Stimulated activated CD8-positive, alpha-beta memory T cell treated with anti-CD3 and anti-CD28 coated beads, Interleukin-12 subunit alpha, Interleukin-12 subunit beta, amount 100 ng/mL, for 1 hour (primary cell): ENCODE results near the gene MYL7.
"Not testable (repeated sequence)": the region's sequence is repeated elsewhere in the genome, so short reads cannot be mapped to it uniquely, and the experiment has no call there.

ENCODE experiments used
- DNase-seq: peaks from one replicate; pipeline ENCODE4 v3.0.0-alpha.2; 2020; ENCODE audit warnings: low read depth

Gene MYL7, protein sequence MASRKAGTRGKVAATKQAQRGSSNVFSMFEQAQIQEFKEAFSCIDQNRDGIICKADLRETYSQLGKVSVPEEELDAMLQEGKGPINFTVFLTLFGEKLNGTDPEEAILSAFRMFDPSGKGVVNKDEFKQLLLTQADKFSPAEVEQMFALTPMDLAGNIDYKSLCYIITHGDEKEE

DNA sequence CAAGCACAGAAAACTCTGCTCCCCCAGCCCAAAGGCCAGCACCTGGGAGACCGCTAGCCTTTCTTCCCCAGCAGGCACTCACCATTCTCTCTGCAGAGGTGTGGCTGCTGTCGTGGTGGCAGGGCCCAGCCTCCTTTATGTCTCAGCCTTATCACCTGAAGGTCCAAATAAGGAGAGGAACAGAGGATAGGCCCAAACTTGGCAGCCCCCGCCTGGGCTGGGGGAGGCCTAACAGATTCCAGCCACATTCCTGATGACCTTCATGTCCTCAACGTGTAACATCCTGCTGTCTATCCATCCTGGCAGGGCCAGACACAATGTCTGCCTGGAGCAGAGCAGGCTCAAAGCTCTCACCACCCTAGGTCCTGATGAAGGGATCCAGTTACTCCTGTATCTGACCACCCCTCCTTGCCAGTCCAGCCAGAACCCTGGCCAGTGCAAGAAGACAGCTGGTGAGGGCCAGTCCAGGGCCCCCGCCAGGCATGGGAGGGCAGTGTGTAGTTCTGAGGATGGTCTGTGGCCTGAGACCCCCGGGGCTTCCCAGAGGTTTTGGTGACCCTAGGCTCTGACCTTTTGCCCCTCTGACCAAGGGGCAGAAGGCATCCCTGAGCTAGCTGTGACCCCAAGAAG, at the start of gene MYL7:
Gene MYL7 (minus strand): TSS at position 112 of the 630 bp plus-strand sequence. CDS start 27 bp downstream, at position 85.
- DNase-seq: no peak

DNA sequence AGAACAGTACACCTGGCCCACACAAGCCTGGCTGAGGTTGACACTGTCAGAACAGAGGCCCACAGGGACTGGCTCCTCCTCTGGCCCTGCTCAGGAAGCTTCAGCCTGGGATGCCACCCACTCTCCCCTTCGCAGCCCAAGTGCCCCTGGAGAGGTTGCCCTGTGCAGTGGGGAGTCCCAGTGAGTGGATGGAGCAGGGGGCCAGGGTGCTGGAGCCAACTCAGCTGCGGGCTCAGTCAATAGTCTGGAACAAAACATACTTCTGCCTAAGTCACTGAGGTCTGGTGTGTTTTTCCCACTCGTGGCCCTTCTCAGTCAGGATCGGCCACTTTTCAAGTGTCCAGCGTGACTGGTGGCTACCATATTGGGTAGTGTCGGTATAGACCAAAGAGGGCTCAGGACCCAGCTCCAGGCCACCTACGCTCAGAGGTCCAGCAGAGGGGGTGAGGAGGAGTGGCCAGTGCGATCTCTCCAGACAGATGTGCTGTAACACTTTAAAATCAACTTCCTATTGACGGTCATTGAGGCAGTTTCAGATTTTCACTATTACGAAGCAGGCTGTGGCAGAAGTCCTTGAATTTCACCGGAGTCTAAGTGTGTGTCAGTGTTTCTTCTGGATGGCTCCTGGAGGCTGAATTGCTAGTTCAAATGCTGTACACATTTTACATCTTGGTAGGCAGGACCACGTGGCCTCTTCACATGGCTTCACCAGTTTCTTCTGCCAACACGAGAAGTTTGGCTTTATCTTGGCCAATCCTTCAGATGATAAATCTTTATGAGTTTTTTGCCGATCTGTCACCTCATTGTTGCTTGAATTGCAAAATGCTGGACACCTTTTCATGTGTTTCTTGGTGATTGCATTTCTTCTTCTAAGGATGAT, 49.1 kb upstream of the MYL7 start:
- DNase-seq: no peak

DNA sequence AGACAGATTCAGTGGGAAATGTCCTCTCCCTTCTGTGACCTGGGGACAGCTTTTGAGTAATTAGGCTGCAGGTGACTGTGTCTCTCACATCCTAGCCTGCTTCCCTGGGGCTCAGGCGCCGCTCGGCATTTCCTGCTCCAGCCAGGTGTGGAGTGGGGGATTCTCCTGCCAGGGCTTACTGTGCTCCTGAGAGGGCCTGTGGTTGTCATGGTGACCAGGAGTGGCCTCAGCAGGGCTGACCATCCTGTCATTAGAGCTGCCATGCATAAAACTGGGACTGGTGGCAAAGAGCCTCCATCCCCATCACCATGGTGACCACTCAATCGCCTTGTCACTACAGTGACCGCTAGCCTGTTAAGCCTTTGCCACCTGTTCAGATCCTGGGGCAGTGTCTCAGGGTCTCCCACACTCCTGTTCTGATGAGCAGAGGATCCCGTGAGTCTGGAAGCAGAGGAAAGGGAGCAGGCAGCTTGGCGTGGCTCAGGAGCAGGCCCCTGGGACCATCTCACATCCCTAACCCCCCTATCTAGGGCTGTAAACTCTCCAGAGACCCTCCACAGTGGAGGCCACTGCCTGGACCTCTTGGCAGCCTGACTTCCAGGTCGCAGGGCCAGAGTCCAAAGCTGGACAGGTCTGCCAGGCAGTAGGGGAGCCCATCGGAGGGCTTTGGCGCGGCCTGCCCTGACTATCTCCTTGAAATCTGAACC, 48.3 kb upstream of the MYL7 start, which contains the start of gene GCK:
Gene GCK (minus strand): TSS at position 154 of the 707 bp plus-strand sequence. CDS start 486 bp downstream, outside the sequence.
- no peak for DNase-seq

DNA sequence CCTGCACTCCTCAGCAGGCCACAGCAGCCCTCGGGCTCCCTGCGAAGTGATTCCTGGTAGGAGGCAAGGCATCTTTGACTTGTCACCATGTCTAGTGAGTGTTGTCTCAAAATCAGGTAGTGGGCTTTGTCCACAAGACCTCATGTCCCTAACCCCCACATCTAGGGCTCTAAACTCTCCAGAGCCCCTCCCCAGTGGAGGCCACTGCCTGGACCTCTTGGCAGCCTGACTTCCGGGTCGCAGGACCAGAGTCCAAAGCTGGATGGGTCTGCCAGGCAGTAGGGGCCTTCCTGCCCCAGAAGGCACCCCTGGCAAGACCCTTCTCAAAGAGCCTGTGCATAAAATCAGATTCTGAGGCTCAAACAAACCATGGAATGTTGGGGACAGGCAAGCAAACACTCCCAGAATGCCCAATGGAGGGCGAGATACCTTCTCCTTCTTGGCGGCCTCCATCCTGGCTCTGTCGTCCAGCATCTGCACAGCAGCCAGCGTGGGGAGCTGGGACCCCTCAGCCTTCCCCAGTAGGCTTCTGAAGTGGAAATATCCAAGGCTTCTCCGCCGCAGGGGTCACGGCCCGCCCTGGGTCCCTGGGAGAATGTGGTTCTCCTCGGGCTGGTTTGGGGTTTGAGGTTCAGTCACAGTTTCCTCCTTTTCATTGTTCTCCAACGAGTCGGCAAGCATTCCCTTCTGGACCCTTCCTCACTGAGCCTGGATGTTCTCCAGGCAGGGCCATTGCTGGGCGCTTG, 47.5 kb upstream of the MYL7 start:
- no peak for DNase-seq

DNA sequence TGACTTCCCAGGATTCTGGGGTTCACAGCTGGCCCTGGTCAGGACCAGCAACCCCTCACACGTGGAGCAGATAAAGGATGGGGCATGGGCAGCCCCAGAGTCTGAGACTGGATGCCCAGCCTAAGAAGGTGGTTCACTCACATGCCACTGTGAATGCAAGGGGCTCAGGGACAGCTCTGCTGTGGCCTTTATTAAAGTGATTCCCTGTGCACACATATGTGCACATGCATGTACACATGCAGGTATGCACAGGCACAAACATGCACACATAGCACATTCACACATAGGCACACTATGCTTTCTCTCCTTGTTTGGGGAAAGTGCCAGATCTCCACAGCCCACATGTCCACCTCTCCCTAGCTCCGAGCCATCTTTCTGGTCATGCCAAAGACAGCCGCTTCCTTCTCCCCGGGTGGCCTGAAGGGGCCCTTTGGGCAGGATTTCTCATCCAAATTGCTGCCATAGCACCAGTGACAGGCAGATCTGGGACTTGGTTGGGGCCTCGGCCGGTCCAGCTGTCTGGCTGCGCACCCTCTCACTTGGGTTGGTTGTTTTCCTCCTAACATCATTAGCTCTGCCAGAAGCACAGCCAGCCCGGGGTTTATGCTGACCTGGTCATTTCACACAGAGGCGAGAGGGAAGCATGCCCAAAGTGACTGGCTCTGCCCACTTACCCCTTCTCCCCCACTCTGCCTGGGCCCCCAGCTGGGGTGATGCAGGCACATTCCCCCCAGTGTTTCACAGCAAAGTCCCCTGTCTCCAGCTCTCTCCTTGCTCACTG, 46.7 kb upstream of the MYL7 start:
- DNase-seq: no peak

DNA sequence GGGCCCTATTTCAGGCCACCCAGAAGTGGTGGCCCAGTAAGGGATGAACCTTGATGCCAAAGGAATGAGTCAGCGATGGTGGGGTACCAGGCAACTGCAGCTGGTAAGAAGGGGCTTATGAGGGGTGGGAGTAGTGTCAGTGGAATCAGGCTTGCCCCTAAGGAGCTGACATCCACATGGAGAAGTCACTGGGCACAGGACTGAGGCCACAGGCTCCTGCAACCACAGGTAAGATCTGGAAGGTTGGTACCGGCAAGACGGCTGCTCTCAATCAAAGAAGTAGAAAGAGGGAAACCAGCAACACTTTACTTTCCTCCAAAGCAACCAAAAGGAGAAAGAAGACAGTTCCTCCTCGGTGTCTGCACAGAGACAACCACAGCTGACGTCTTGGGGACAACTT, 45.6 kb upstream of the MYL7 start:
- no peak for DNase-seq

DNA sequence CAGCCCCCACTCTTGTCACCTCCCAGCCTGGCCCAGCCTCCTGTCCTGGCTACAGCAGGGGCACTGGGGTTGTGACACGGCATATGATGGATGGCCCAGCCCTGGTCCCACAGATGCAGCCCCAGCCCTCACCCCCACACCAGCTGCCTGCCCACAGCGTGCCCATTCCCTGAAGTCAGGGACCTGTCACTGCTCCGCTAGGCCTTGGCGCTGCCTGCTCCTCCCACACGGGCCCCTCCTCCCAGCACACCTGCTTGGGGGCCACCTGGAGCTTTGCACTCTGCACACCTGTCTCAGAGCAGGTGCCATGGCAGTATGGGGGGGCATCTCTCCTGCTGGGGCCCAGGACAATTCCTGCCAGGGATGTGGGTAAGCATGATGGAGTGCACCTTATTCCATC, 44.6 kb upstream of the MYL7 start:
- DNase-seq: no peak

DNA sequence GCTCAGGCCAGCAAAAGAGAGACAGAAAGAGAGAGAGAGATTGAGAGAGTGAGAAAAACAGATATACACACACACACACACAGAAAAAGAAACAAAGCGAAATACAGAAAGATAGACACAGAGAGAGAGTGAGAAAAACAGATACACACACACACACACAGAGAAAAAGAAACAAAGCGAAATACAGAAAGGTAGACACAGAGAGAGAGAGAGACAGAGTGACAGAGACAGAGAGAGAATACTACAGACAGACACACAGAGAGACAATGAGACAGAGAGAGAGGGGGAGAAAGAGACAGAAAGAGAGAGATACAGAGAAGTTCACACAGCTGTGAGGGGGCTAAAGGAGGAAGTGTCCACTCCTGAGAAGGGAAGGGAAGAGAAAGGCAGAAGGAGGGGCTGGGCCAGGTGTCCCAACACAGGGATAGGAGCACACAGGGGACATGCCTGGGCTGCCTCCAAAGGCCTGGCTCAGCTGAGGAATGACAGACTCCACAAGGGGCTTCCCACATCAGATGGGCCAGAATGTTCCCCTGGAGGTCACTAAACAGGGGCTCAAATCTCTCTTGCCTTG, 43.8 kb upstream of the MYL7 start:
- no peak for DNase-seq

DNA sequence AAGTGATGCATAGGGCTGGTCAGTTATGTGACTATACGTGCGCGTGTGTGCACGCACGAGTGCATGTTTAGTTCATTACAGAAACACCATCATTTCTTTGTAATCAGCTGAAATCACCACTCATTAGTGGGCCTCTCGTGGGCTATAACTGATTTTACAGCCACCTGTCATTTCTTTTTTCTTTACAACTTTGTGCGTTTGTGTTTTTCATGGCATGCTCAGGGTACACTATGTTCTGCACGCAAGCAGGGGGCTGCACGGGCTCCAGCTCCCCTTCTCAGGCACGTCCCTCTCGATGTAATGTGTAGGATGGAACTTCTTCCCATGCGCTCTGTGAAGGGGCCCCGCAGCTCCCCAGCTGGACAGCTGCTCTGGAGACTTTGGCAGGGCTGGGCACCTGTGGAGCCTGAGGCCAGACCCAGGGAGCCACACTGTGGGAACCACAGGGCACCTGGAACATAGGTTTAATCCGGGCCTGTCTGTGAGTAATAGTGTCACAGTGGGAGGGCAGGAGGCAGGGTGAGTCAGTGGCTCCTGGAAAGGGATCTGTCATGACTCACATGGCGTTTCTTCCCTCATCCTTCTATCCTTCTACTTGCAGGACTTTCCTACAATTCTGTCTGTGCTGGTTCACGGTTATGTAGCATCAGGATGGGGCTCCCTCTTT, 43.2 kb upstream of the MYL7 start:
- no peak for DNase-seq

DNA sequence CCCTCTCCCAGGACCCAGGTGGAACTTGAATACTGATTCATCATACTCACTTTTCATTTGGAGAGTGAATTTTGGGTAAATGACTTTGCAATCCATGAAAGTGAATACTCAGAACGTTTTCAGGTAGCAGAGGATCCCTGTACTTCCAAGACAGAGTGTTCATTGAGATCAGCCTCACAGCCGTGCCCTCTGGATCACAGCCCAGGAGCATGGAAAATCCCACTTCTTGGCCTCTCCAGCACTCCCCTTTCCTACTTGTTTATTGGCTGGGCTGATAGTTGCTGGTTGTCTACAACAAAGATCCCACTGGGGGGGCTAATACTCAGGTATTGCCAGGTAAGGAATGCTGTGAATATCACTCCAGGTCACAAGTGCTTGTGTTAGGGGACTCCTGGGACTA, 42.3 kb upstream of the MYL7 start:
- no peak for DNase-seq

DNA sequence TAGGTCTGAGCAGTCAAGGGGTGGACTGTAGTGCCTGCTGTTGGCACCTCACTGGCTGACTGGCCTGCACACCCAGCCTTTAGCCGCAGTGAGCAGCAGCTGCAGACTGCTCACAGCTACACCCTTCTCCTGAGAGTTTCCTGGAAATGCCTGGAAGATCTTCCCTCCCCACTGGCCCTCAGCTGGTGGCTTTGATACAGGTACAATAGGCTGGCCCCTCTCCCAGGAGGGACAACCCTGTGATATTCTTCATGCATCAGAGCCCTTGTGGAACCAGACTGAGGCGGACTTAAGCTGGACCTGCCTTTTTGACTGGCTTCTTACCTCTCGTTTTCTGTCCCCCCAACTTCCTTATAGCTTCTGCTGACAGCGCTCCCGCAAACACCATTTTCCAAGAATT, 41.7 kb upstream of the MYL7 start:
- DNase-seq: no peak

DNA sequence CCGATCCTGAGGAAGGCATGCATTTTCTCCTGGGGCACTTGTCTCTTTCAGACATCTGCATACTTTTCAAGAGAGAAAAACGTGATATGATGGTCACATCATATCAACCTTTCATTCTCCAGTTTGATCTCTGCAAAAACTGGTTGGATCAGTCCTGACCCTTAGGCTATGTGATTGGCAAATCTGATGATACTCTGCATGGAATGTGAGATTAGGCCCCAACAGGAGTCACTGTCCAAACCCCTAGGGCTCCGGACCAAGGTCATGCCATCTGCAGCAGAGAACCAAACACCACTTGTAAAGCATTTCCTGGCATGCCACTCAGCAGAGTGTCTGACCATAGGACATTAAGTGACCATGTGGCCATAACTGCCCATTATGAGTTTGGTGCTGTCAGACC, 39.5 kb upstream of the MYL7 start:
- DNase-seq: no peak

DNA sequence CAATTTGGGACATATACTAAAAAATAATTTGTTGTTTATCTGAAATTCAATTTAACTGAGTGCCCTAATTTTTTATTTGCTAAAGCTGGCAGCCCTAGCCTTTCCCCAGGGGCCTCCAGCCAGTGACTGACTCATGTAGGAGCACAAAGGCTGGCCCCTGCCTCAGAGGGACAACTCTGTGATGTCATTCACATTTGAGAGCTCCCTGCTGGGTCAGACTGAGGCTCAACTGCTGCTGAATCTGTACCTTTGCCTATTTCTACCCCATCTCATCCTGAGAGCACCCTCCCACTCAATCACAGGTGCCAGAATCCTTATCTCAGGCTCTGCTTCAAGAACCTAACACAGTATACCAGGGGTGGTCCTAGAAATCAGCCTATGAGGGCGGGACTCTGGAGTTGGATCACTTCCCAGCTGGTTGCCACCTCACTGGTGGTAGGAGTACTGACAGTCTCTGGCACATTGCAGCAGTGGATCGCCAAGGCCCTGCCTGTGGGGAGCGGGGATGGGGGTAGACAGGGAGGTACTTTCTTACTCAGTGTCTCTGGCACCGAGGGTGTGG, 36.5 kb upstream of the MYL7 start:
- no peak for DNase-seq

DNA sequence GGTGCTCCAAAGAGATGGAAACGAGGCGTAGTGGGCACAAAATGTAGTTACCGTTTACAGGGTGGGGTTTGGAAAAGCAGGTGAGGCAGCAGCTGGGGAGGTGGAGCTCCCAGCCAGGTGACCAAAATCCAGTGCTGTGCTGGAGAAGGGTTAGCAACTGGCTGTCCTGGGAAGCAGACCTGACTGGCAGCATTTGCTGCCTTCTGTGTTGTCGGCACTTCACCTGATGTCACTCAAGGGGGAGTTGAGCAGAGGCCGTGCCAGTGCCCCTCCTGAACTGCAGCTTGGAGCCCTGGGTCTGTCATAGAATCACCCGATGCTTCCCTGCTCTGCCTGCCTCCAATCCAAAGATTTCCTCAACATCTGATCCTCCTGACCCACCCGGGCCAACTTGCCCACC, 35.4 kb upstream of the MYL7 start:
- no peak for DNase-seq

DNA sequence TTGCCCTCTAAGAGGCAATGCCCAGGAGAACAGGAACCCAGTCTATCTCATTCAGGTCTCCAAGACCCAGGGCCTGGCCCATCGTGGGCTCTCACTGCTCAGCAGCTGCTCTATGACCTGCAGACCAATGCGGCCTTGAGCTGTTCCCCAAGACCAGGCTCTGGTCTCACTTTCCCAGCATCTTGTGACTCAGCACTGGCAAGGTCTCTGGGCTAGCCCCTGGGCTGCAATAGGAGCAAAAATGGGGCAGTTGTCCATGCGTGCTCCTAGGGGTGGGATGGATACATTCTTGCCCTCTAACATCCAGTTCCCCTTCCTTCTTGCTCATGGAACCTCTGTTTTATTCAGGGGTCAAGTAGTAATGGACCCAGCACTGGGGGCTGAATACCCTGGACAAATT, 34.6 kb upstream of the MYL7 start:
- no peak for DNase-seq

DNA sequence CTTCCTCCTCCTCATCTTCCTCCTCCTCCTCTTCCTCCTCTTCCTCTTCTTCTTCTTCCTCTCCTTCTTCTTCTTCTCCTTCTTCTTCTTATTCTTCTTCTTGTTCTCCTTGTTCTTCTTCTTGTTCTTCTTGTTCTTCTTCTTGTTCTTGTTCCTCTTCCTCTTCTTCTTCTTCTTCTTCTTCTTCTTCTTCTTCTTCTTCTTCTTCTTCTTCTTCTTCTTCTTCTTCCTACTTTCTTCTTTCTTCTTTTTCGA, 33.5 kb upstream of the MYL7 start:
- DNase-seq: not testable (repeated sequence)

DNA sequence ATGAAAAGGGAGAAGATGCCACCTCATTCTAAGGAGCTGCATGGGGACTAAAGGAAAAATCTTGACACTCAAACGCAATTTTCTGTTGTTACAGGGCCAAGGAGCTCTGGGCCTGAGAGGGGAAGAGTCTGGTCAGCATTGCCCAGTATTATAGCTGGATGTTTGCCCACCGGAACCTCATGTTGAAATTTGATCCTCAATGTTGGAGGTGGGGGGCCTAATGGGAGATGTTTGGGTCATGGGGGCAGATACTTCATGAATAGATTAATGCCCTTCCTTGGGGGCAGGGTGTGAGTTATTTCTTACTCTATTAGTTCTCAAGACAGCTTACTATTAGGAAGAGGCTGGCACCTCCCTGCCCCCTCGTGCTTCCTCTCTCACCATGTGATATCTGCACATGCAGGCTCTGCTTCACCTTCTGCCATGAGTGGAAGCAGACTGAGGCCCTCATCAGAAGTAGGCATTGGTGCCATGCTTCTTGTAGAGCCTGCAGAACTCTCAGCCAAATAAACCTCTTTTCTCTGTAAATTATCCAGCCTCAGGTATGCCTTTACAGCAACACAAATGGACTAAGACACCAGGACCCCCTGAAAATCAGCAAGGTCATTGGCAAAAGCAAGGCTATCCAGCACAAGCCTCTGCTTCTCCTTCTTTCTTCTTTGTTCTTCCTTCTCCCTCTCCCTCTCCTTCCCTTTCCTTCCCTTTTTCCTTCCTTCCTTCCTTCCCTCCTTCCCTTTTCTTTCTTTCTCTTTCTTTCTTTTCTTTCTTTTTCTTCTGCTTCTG, 33.0 kb upstream of the MYL7 start:
- no peak for DNase-seq

DNA sequence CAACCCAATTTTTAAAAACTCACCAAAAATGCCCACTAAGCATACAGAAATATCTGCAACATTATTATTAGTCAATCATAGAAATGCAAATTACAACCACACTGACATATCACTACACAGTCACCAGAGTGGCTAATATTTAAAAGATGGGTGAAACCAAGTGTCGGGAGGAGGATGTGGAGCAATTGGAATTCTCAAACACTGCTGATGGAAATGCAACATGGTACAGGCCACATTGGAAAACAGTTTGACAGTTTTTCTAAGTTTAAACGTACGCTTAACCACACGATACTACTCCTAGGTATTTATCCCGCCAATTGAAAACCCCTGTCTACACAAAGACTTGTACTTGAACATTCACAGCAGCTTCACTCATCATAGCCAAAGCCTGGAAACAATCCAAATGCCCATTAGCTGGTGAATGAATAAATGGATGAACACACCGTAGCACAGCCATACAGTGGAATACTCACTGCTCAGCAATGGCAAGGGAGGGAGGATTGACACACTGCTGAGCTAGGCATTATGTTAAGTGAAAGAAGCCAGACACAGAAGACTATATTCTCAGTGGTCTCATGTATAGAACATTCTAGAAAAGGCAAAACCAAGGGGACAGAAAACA, 31.8 kb upstream of the MYL7 start:
- no peak for DNase-seq

DNA sequence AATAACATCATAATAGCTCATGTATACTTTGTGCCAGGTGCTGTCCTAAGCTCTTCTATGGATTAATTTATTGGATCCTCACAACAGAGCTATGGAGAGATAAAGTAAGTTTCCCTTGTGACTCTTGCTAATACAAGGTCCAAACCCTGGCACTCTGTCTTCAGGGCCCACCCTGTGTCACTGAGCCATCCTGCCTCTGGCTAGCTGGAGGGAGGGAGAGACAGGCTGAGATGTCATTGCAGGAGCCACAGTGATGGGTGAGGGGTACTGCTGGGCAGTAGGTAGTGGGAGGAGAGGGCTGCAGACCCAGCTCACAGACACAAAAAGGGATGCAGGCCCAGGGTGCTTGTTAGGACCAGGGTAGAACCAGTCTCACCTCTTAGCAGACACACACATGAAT, 31.2 kb upstream of the MYL7 start:
- DNase-seq: no peak
